Kidney epithelial cell (primary cell): ENCODE measurements around the gene ZNF441. TPM values are rescaled to one million over a fixed set of nuclear protein-coding genes. Genes with fewer than 3 reads are reported as not detected.

Experiments used
- DNase-seq: peaks from one replicate; pipeline ENCODE4 v3.0.0-alpha.2; 2010; ENCODE audit warnings: low read depth
- H3K27me3 ChIP-seq: 2 replicates; pipeline ENCODE4 v1.6.0; 2011; ENCODE audit warnings: low read length; ENCODE audit not compliant: control insufficient read depth, insufficient read depth
- H3K36me3 ChIP-seq: 2 replicates; pipeline ENCODE4 v1.5.1; 2011; ENCODE audit warnings: low read length; ENCODE audit not compliant: control insufficient read depth, insufficient read depth
- H3K4me3 ChIP-seq: 2 replicates; pipeline ENCODE4 v1.5.1; 2011; ENCODE audit warnings: low read depth, mild to moderate bottlenecking, control low read depth, low read length
- CTCF ChIP-seq: IDR thresholded peaks from 2 replicates; pipeline ENCODE4 v1.5.1; 2011; ENCODE audit warnings: mild to moderate bottlenecking, moderate library complexity, low read length, control low read depth, inconsistent platforms; ENCODE audit not compliant: insufficient read depth, poor library complexity, severe bottlenecking
- total RNA-seq: library from RNA; depleted of rRNA; stranded (reverse); fragments of >200 nt; gene quantifications from 2 replicates; pipeline ENCODE4 v1.2.3, GENCODE V29; 2015

The ZNF441 gene
- total RNA-seq, 1 donor from 2014 or later = 5.1 TPM

DNA sequence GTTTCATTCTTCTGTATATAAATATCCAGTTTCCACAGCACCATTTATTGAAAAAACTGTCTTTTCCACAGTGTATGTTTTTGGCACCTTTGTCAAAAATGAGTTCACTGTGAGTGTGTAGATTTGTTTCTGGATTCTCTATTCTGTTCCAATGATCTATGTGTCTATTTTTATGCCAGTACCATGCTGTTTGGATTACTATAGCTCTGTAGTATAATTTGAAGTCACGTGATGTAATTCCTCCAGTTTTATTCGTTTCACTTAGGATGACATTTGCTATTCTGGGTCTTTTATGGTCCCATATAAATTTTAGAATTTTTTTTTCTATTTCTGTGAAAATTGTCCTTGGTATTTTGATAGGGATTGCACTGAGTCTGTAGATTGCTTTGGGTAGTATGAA, 17.0 kb upstream of the ZNF441 start:
- no peaks in the 10 kb centered on the region for H3K36me3 ChIP-seq
- no peak for DNase-seq
- H3K27me3 ChIP-seq = no peaks in the 10 kb centered on the region
- no peak overlapping the region for H3K4me3 ChIP-seq
- TF ChIP-seq CTCF = no peak

DNA sequence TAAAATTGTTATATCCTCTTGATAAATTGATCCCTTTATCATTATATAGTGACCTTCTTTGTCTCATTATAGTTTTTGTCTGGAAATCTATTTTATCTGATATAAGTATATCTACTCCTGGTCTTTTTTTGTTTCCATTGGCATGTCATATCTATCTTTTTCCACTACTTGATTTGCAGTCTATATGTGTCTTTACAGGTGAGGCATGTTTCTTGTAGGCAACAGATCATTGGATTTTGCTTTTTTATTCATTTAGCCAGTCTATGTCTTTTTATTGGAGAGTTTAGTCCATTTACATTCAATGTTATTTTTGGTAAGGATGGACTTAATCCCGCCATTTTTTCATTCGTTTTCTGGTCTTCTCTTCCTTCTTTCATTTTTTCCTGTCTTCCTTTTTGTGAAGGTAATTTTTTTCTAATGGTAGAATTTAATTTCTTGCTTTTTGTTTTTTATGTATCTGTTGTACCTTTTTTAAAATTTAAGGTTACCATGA, 14.5 kb upstream of the ZNF441 start:
- Histone ChIP-seq H3K36me3 (no peaks in the 10 kb centered on the region), H3K4me3 (no peak overlapping the region), H3K27me3 (no peaks in the 10 kb centered on the region)
- TF ChIP-seq CTCF = no peak
- no peak for DNase-seq

- Histone ChIP-seq H3K4me3 (no peak overlapping the region), H3K36me3 (no peaks in the 10 kb centered on the region), H3K27me3 (no peaks in the 10 kb centered on the region)
- TF ChIP-seq CTCF = no peak
- no peak for DNase-seq
These were observed 12.1 kb upstream of the ZNF441 start for GRCh38 chr19:11754663-11755062.

DNA sequence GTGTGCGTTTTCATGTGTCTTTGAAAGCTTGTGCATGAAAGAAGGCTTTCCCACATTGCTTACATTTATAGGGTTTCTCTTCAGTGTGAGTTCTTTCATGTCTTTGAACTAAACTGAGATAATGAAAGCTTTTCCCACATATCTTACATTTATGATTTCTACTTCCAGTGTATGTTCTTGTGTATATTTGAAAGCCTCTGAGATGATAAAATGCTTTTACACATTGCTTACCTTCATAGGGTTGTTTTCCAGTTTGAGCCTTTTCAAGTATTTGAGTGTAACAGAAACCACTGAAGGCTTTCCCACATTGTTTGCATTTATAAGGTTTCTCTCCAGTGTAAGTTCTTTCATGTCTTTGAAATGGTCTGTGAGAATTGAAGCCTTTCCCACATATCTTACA, 9.8 kb upstream of the ZNF441 start:
- Histone ChIP-seq H3K36me3 (no peaks in the 10 kb centered on the region), H3K27me3 (no peaks in the 10 kb centered on the region), H3K4me3 (no peak overlapping the region)
- DNase-seq = no peak
- TF ChIP-seq CTCF = no peak

GRCh38 chr19:11759805-11760204, 7.0 kb upstream of the ZNF441 start:
- Histone ChIP-seq H3K36me3 (no peaks in the 10 kb centered on the region), H3K4me3 (no peak overlapping the region), H3K27me3 (no peaks in the 10 kb centered on the region)
- no peak for DNase-seq
- no peak for TF ChIP-seq CTCF

GRCh38 chr19:11763117-11763516, 3.7 kb upstream of the ZNF441 start:
- H3K4me3 ChIP-seq = no peak overlapping the region
- H3K27me3 ChIP-seq = no peaks in the 10 kb centered on the region
- no peak for TF ChIP-seq CTCF
- DNase-seq = no peak
- no peaks in the 10 kb centered on the region for H3K36me3 ChIP-seq
